ENCODE measurements around the gene C3orf22. TPM values are rescaled to one million over a fixed set of nuclear protein-coding genes. Genes with fewer than 3 reads are reported as not detected.
"Not testable (repeated sequence)": the region's sequence is repeated elsewhere in the genome, so short reads cannot be mapped to it uniquely, and the experiment has no call there.

Gene C3orf22
- total RNA-seq, 2 experiments from 2014 or later, result not detected

GRCh38 chr3:126537116-126537729, 21.5 kb downstream of the C3orf22 start:
- ChIA-PET POLR2A (no interaction called here), CTCF (no interaction called here)
- Mint-ChIP-seq H3K27me3 (peaks cover 6% of the 10 kb centered on the region), H3K4me3 (no peak overlapping the region), H3K27ac (no peak overlapping the region), H3K9me3 (no peaks in the 10 kb centered on the region), H3K36me3 (ENCODE audit: low read depth) (no peaks in the 10 kb centered on the region), H3K4me1 (ENCODE audit: low read depth) (no peaks in the 10 kb centered on the region)
- H3K9me3 ChIP-seq (ENCODE audit: control insufficient read depth in 1 of 2, insufficient read depth in 1 of 2, low read length in 2 of 2), result no peaks in the 10 kb centered on the region
- no peak for DNase-seq
- no peaks in the 10 kb centered on the region for H3K4me1 ChIP-seq (ENCODE audit: insufficient read depth, low read length)
- TF ChIP-seq, protein P1, sequence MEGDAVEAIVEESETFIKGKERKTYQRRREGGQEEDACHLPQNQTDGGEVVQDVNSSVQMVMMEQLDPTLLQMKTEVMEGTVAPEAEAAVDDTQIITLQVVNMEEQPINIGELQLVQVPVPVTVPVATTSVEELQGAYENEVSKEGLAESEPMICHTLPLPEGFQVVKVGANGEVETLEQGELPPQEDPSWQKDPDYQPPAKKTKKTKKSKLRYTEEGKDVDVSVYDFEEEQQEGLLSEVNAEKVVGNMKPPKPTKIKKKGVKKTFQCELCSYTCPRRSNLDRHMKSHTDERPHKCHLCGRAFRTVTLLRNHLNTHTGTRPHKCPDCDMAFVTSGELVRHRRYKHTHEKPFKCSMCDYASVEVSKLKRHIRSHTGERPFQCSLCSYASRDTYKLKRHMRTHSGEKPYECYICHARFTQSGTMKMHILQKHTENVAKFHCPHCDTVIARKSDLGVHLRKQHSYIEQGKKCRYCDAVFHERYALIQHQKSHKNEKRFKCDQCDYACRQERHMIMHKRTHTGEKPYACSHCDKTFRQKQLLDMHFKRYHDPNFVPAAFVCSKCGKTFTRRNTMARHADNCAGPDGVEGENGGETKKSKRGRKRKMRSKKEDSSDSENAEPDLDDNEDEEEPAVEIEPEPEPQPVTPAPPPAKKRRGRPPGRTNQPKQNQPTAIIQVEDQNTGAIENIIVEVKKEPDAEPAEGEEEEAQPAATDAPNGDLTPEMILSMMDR (IDR thresholded peaks at IDR 0.05), result no peak
- no peak overlapping the region for H3K4me3 ChIP-seq (ENCODE audit: low read length)
- H3K27ac ChIP-seq (ENCODE audit: low read depth in 1 of 2, low read length in 2 of 2), result no peak overlapping the region
- no peaks in the 10 kb centered on the region for H3K36me3 ChIP-seq (ENCODE audit: insufficient read depth, low read length)
- intact Hi-C loops (cut with DNase I, micrococcal nuclease), result no loop called here
- H3K27me3 ChIP-seq (ENCODE audit: control insufficient read depth in 1 of 2, insufficient read depth in 2 of 2, low read length in 2 of 2), result no peaks in the 10 kb centered on the region
- ATAC-seq (ENCODE audit: poor library complexity), result no peak

GRCh38 chr3:126536126-126536525, 22.6 kb downstream of the C3orf22 start:
- H3K27me3 Mint-ChIP-seq, result peaks cover 6% of the 10 kb centered on the region
- Histone ChIP-seq H3K9me3 (ENCODE audit: control insufficient read depth in 1 of 2, insufficient read depth in 1 of 2, low read length in 2 of 2) (no peaks in the 10 kb centered on the region), H3K4me1 (ENCODE audit: insufficient read depth, low read length) (no peaks in the 10 kb centered on the region), H3K27me3 (ENCODE audit: control insufficient read depth in 1 of 2, insufficient read depth in 2 of 2, low read length in 2 of 2) (no peaks in the 10 kb centered on the region), H3K36me3 (ENCODE audit: insufficient read depth, low read length) (no peaks in the 10 kb centered on the region), H3K4me3 (ENCODE audit: low read length) (no peak overlapping the region), H3K27ac (ENCODE audit: low read depth in 1 of 2, low read length in 2 of 2) (no peak overlapping the region)
- no peak overlapping the region for H3K27ac Mint-ChIP-seq
- DNase-seq (no peak), ATAC-seq (ENCODE audit: poor library complexity) (no peak)
- TF ChIP-seq, protein P1 (IDR thresholded peaks at IDR 0.05), result no peak
- ChIA-PET CTCF (no interaction called here), POLR2A (no interaction called here)
- intact Hi-C loops (cut with DNase I, micrococcal nuclease), result no loop called here
- no peaks in the 10 kb centered on the region for H3K9me3 Mint-ChIP-seq
- H3K4me1 Mint-ChIP-seq (ENCODE audit: low read depth), result no peaks in the 10 kb centered on the region
- H3K4me3 Mint-ChIP-seq, result no peak overlapping the region
- no peaks in the 10 kb centered on the region for H3K36me3 Mint-ChIP-seq (ENCODE audit: low read depth)

DNA sequence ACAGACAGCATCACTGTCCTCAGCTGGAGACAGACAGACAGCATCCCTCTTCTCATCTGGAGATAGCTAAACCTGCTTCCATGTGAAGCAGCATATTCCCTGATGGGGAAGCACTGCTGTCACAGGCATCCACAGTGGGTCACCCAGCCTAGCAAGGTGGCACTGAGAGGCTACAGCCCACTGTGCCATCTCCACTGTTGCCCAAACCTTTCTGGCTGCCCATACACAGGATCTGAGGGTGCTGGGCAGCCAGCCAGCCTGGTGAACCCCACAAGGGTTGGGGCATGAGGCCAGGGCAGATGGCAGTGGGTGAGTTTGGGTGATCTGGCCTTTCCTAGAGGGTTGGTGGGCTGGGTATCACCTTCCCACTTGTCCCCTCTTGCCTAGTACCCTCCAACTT, 23.1 kb downstream of the C3orf22 start:
- no peaks in the 10 kb centered on the region for H3K9me3 ChIP-seq (ENCODE audit: control insufficient read depth in 1 of 2, insufficient read depth in 1 of 2, low read length in 2 of 2)
- H3K4me1 Mint-ChIP-seq (ENCODE audit: low read depth), result no peaks in the 10 kb centered on the region
- H3K9me3 Mint-ChIP-seq, result no peaks in the 10 kb centered on the region
- no peak overlapping the region for H3K27ac Mint-ChIP-seq
- H3K27me3 Mint-ChIP-seq, result peaks cover 6% of the 10 kb centered on the region
- no peaks in the 10 kb centered on the region for H3K4me1 ChIP-seq (ENCODE audit: insufficient read depth, low read length)
- no peak overlapping the region for H3K4me3 Mint-ChIP-seq
- POLR2A ChIA-PET, result no interaction called here
- no peak for DNase-seq
- TF ChIP-seq, protein P1 (IDR thresholded peaks at IDR 0.05), result no peak
- no peak for ATAC-seq (ENCODE audit: poor library complexity)
- no peak overlapping the region for H3K27ac ChIP-seq (ENCODE audit: low read depth in 1 of 2, low read length in 2 of 2)
- no peaks in the 10 kb centered on the region for H3K36me3 ChIP-seq (ENCODE audit: insufficient read depth, low read length)
- CTCF ChIA-PET, result no interaction called here
- H3K4me3 ChIP-seq (ENCODE audit: low read length), result no peak overlapping the region
- intact Hi-C loops (cut with DNase I, micrococcal nuclease), result no loop called here
- H3K36me3 Mint-ChIP-seq (ENCODE audit: low read depth), result no peaks in the 10 kb centered on the region
- H3K27me3 ChIP-seq (ENCODE audit: control insufficient read depth in 1 of 2, insufficient read depth in 2 of 2, low read length in 2 of 2), result no peaks in the 10 kb centered on the region

GRCh38 chr3:126534716-126535115, 24.0 kb downstream of the C3orf22 start:
- H3K36me3 ChIP-seq (ENCODE audit: insufficient read depth, low read length); H3K4me3 Mint-ChIP-seq; H3K36me3 Mint-ChIP-seq (ENCODE audit: low read depth); DNase-seq; H3K4me1 ChIP-seq (ENCODE audit: insufficient read depth, low read length); H3K4me1 Mint-ChIP-seq (ENCODE audit: low read depth); H3K27ac ChIP-seq (ENCODE audit: low read depth in 1 of 2, low read length in 2 of 2); intact Hi-C loops (cut with DNase I, micrococcal nuclease); H3K27me3 ChIP-seq (ENCODE audit: control insufficient read depth in 1 of 2, insufficient read depth in 2 of 2, low read length in 2 of 2); POLR2A ChIA-PET; CTCF ChIA-PET; H3K9me3 ChIP-seq (ENCODE audit: control insufficient read depth in 1 of 2, insufficient read depth in 1 of 2, low read length in 2 of 2); H3K9me3 Mint-ChIP-seq; H3K4me3 ChIP-seq (ENCODE audit: low read length); ATAC-seq (ENCODE audit: poor library complexity); H3K27me3 Mint-ChIP-seq; H3K27ac Mint-ChIP-seq: not testable (repeated sequence)

All from CD4-positive, alpha-beta T cell (primary cell).